Measurements from ENCODE around the gene FLYWCH1. TPM values are rescaled to one million over a fixed set of nuclear protein-coding genes. Genes with fewer than 3 reads are reported as not detected.

Gene FLYWCH1
- total and polyA plus RNA-seq, 9 of the 15 experiments (the other 6 are each of a cell fraction or from before 2014, with no cell fraction given): 0.18 to 33.6 (median 11.3) TPM

DNA sequence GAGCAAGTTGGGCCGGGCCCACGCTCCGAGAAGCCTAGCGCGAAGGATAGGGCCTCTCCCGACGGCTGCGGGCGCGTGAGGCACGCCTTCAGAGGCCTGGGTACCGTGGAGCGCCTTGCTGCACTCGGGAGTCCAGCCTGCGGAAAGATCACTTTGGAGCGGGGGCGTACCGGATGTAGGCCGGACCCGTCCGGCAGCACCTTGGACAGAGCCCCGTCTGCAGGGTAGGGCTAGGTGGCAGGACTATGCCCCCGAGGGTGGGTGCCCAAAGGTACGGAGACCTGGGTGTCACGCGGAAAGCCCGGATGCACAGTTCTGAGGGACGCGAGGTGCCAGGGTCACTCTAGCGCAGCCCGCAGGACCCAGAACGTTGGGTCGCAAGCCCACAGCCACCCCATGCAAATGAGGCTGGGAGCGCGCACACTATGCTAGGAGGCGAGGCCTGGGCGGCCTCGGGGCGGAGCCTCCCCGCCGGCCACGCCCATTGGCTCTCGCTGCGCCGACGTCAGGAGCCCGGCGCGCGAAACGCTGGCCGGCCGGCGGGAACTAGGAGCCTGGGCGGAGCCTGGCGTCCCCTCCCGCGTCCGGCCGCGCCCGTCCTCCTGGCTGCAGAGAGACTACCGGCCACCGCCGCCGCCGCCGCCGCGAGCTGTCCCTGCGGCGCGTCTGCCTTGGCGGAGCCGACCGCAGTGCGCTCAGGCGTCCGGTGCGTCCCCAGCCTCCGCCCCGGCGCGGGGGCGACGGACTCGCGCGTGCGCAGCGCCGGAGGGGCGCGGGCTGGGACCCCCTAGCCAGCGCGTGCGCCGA is 57.2 kb downstream of the FLYWCH1 start, which contains the start of gene PAQR4 (continued):
- TF ChIP-seq, protein P1, sequence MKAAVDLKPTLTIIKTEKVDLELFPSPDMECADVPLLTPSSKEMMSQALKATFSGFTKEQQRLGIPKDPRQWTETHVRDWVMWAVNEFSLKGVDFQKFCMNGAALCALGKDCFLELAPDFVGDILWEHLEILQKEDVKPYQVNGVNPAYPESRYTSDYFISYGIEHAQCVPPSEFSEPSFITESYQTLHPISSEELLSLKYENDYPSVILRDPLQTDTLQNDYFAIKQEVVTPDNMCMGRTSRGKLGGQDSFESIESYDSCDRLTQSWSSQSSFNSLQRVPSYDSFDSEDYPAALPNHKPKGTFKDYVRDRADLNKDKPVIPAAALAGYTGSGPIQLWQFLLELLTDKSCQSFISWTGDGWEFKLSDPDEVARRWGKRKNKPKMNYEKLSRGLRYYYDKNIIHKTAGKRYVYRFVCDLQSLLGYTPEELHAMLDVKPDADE (conservative IDR thresholded peaks at IDR 0.05; ENCODE audit: control insufficient read depth, low read depth, low read length): peak; percentile 82
- TF ChIP-seq ZFP1 (CRISPR knock-in tag; IDR thresholded peaks at IDR 0.05) (no peak), ZNF121 (CRISPR knock-in tag; conservative IDR thresholded peaks at IDR 0.05) (0 out of 2 replicates have a peak, but pooled peaks have one; percentile 11), COPS2 (conservative IDR thresholded peaks at IDR 0.05) (no peak), RBBP5 (IDR thresholded peaks at IDR 0.05; ENCODE audit: borderline replicate concordance, insufficient read depth, low read length, poor library complexity, severe bottlenecking) (peak; percentile 33), FOXJ3 (CRISPR knock-in tag; IDR thresholded peaks at IDR 0.05) (no peak), ZNF408 (CRISPR knock-in tag; IDR thresholded peaks at IDR 0.05; ENCODE audit: low read depth) (no peak), MCM3 (IDR thresholded peaks at IDR 0.05) (no peak), CBX5 (IDR thresholded peaks at IDR 0.05; ENCODE audit: borderline replicate concordance, low read depth) (no peak; the same call in 1 of the 2 replicates), SMARCE1 (IDR thresholded peaks at IDR 0.05) (peak; percentile 77), HNRNPL (IDR thresholded peaks at IDR 0.05; ENCODE audit: low read depth, low read length) (peak; percentile 95)
- TF ChIP-seq, protein P2, sequence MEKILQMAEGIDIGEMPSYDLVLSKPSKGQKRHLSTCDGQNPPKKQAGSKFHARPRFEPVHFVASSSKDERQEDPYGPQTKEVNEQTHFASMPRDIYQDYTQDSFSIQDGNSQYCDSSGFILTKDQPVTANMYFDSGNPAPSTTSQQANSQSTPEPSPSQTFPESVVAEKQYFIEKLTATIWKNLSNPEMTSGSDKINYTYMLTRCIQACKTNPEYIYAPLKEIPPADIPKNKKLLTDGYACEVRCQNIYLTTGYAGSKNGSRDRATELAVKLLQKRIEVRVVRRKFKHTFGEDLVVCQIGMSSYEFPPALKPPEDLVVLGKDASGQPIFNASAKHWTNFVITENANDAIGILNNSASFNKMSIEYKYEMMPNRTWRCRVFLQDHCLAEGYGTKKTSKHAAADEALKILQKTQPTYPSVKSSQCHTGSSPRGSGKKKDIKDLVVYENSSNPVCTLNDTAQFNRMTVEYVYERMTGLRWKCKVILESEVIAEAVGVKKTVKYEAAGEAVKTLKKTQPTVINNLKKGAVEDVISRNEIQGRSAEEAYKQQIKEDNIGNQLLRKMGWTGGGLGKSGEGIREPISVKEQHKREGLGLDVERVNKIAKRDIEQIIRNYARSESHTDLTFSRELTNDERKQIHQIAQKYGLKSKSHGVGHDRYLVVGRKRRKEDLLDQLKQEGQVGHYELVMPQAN (IDR thresholded peaks at IDR 0.05; ENCODE audit: borderline replicate concordance): peak; percentile 99
- TF ChIP-seq, protein P3, sequence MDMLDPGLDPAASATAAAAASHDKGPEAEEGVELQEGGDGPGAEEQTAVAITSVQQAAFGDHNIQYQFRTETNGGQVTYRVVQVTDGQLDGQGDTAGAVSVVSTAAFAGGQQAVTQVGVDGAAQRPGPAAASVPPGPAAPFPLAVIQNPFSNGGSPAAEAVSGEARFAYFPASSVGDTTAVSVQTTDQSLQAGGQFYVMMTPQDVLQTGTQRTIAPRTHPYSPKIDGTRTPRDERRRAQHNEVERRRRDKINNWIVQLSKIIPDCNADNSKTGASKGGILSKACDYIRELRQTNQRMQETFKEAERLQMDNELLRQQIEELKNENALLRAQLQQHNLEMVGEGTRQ (CRISPR knock-in tag; IDR thresholded peaks at IDR 0.05): no peak
- TF ChIP-seq, protein P4, sequence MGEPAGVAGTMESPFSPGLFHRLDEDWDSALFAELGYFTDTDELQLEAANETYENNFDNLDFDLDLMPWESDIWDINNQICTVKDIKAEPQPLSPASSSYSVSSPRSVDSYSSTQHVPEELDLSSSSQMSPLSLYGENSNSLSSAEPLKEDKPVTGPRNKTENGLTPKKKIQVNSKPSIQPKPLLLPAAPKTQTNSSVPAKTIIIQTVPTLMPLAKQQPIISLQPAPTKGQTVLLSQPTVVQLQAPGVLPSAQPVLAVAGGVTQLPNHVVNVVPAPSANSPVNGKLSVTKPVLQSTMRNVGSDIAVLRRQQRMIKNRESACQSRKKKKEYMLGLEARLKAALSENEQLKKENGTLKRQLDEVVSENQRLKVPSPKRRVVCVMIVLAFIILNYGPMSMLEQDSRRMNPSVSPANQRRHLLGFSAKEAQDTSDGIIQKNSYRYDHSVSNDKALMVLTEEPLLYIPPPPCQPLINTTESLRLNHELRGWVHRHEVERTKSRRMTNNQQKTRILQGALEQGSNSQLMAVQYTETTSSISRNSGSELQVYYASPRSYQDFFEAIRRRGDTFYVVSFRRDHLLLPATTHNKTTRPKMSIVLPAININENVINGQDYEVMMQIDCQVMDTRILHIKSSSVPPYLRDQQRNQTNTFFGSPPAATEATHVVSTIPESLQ (CRISPR knock-in tag; IDR thresholded peaks at IDR 0.05): peak; percentile 74; the same call in 1 of the 2 replicates
- TF ChIP-seq, protein P5, sequence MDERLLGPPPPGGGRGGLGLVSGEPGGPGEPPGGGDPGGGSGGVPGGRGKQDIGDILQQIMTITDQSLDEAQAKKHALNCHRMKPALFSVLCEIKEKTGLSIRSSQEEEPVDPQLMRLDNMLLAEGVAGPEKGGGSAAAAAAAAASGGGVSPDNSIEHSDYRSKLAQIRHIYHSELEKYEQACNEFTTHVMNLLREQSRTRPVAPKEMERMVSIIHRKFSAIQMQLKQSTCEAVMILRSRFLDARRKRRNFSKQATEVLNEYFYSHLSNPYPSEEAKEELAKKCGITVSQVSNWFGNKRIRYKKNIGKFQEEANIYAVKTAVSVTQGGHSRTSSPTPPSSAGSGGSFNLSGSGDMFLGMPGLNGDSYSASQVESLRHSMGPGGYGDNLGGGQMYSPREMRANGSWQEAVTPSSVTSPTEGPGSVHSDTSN (CRISPR knock-in tag; IDR thresholded peaks at IDR 0.05; ENCODE audit: low read depth): 0 out of 2 replicates have a peak, but pooled peaks have one; percentile 0
- TF ChIP-seq, protein P5 (tag; conservative IDR thresholded peaks at IDR 0.05; ENCODE audit: low read depth): no peak
- TF ChIP-seq, protein P6, sequence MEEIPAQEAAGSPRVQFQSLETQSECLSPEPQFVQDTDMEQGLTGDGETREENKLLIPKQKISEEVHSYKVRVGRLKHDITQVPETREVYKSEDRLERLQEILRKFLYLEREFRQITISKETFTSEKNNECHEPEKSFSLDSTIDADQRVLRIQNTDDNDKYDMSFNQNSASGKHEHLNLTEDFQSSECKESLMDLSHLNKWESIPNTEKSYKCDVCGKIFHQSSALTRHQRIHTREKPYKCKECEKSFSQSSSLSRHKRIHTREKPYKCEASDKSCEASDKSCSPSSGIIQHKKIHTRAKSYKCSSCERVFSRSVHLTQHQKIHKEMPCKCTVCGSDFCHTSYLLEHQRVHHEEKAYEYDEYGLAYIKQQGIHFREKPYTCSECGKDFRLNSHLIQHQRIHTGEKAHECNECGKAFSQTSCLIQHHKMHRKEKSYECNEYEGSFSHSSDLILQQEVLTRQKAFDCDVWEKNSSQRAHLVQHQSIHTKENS (CRISPR knock-in tag; IDR thresholded peaks at IDR 0.05): no peak

All from K562 (cell line).